OCI-LY1 (cell line): ENCODE results near the gene STON2.

Experiments
- H2AFZ ChIP-seq: fragments of 200-600 bp; sonication (generic), shearing (Covaris generic); 2 replicates; pipeline ENCODE4 v1.6.0; 2014; ENCODE audit warnings: antibody characterized with exemption, mild to moderate bottlenecking, low read length
- H3F3A ChIP-seq: fragments of 200-600 bp; sonication (generic), shearing (Covaris generic); 2 replicates; pipeline ENCODE4 v1.6.0; 2014; ENCODE audit warnings: mild to moderate bottlenecking, antibody characterized with exemption, low read length, moderate library complexity; ENCODE audit not compliant: insufficient read depth
- H3K27ac ChIP-seq: fragments of 200-600 bp; sonication (generic); 2 replicates; pipeline ENCODE4 v1.5.1; 2014; ENCODE audit warnings: low read length, mixed run types, mild to moderate bottlenecking, low read depth; ENCODE audit not compliant: poor library complexity, severe bottlenecking
- H3K27me3 ChIP-seq: fragments of 200-600 bp; sonication (generic); 2 replicates; pipeline ENCODE4 v1.6.0; 2014; ENCODE audit warnings: antibody characterized with exemption, mild to moderate bottlenecking, low read length, moderate library complexity; ENCODE audit not compliant: insufficient read depth
- H3K36me3 ChIP-seq: fragments of 200-600 bp; sonication (generic); 2 replicates; pipeline ENCODE4 v1.6.1; 2014; ENCODE audit warnings: mild to moderate bottlenecking, antibody characterized with exemption, low read length, moderate library complexity, mixed read lengths; ENCODE audit not compliant: insufficient read depth
- H3K4me1 ChIP-seq: fragments of 200-600 bp; sonication (generic); 2 replicates; pipeline ENCODE4 v1.5.1; 2014; ENCODE audit warnings: mild to moderate bottlenecking, low read length, moderate library complexity; ENCODE audit not compliant: insufficient read depth, severe bottlenecking
- H3K4me2 ChIP-seq: fragments of 200-600 bp; sonication (generic), shearing (Covaris generic); 2 replicates; pipeline ENCODE4 v1.6.1; 2014; ENCODE audit warnings: low read length
- H3K4me3 ChIP-seq: fragments of 200-600 bp; sonication (generic); 2 replicates; pipeline ENCODE4 v1.5.1; 2014; ENCODE audit warnings: low read length, low read depth, mild to moderate bottlenecking, mixed read lengths; ENCODE audit not compliant: poor library complexity, severe bottlenecking
- H3K79me2 ChIP-seq: fragments of 200-600 bp; shearing (Covaris generic); 2 replicates; pipeline ENCODE4 v1.6.1; 2016; ENCODE audit warnings: mixed run types, low read length, mixed read lengths; ENCODE audit not compliant: insufficient read depth
- H3K9ac ChIP-seq: fragments of 200-600 bp; sonication (generic), shearing (Covaris generic); 2 replicates; pipeline ENCODE4 v1.6.1; 2014; ENCODE audit warnings: mild to moderate bottlenecking, low read length, mixed read lengths
- H3K9me2 ChIP-seq: fragments of 200-600 bp; sonication (generic), shearing (Covaris generic); 2 replicates; pipeline ENCODE4 v1.6.1; 2014; ENCODE audit warnings: low read depth, mild to moderate bottlenecking, low read length, mixed read lengths
- H3K9me3 ChIP-seq: fragments of 200-600 bp; shearing (Covaris generic); 2 replicates; pipeline ENCODE4 v1.6.1; 2014; ENCODE audit warnings: low read length, mixed read lengths
- H4K20me1 ChIP-seq: fragments of 200-600 bp; sonication (generic), shearing (Covaris generic); 2 replicates; pipeline ENCODE4 v1.6.0; 2016; ENCODE audit warnings: mild to moderate bottlenecking, low read length; ENCODE audit not compliant: insufficient read depth
- CTCF ChIP-seq: fragments of 200-600 bp; sonication (generic), shearing (Covaris generic); IDR thresholded peaks from 2 replicates; pipeline ENCODE4 v1.5.1; 2017; ENCODE audit warnings: mild to moderate bottlenecking, antibody characterized with exemption, low read length, moderate library complexity, mixed read lengths
- EZH2 ChIP-seq: fragments of 200-600 bp; sonication (generic), shearing (Covaris generic); IDR thresholded peaks from 2 replicates; pipeline ENCODE4 v1.8.0; 2017; ENCODE audit warnings: borderline replicate concordance, mixed run types, mild to moderate bottlenecking, antibody characterized with exemption, low read length, moderate library complexity, mixed read lengths

Gene STON2

GRCh38 chr14:81219759-81220579, 180.2 kb downstream of the STON2 start:
- H3K9me2 ChIP-seq = no peaks in the 10 kb centered on the region
- no peaks in the 10 kb centered on the region for H4K20me1 ChIP-seq
- H3K27ac ChIP-seq = peak overlapping the region; percentile 99
- H3F3A ChIP-seq = no peaks in the 10 kb centered on the region
- no peak overlapping the region for H2AFZ ChIP-seq
- H3K36me3 ChIP-seq = peaks cover 20% of the 10 kb centered on the region
- peaks cover 21% of the 10 kb centered on the region for H3K79me2 ChIP-seq
- peak overlapping the region; percentile 86 for H3K4me2 ChIP-seq
- H3K4me1 ChIP-seq = peaks cover 30% of the 10 kb centered on the region
- peak overlapping the region; percentile 97 for H3K4me3 ChIP-seq
- no peaks in the 10 kb centered on the region for H3K9me3 ChIP-seq
- TF ChIP-seq EZH2 = no peak
- TF ChIP-seq CTCF = no peak
- H3K27me3 ChIP-seq = no peaks in the 10 kb centered on the region
- H3K9ac ChIP-seq = peak overlapping the region; percentile 100

DNA sequence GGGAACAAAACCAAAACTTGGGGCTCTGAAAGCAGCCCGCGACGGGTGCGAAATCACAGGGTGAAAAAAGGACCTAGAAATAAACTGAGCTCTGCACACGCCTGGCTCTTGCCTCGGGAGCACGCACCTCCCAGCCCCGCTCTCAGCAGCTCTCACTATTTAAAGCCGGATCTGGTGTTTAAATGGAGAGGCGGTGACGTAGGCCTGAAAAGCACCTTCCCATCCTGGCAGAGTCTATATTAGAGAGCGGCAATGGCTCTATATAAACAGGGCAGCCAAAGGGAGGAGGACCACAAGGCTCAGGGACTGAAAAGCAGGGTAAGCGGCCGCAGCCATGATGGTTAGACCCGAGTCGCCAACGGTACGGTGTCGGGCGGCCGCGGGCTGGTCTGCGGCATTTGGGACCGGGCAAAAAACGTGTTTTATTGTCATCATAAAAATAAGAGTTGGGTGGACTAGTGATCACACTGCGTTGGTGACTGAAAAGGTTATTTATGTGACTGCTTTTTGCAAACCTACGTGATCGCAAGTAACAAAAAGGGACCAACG, 180.8 kb downstream of the STON2 start:
- TF ChIP-seq CTCF = no peak
- no peak for TF ChIP-seq EZH2
- Histone ChIP-seq H2AFZ (no peak overlapping the region), H3F3A (no peaks in the 10 kb centered on the region), H3K4me2 (peak overlapping the region; percentile 86), H3K9me2 (no peaks in the 10 kb centered on the region), H4K20me1 (no peaks in the 10 kb centered on the region), H3K36me3 (peaks cover 23% of the 10 kb centered on the region), H3K79me2 (peaks cover 22% of the 10 kb centered on the region), H3K27ac (peak overlapping the region; percentile 99), H3K9ac (peak overlapping the region; percentile 100), H3K9me3 (no peaks in the 10 kb centered on the region), H3K4me1 (peaks cover 30% of the 10 kb centered on the region), H3K4me3 (peak overlapping the region; percentile 97), H3K27me3 (no peaks in the 10 kb centered on the region)

DNA sequence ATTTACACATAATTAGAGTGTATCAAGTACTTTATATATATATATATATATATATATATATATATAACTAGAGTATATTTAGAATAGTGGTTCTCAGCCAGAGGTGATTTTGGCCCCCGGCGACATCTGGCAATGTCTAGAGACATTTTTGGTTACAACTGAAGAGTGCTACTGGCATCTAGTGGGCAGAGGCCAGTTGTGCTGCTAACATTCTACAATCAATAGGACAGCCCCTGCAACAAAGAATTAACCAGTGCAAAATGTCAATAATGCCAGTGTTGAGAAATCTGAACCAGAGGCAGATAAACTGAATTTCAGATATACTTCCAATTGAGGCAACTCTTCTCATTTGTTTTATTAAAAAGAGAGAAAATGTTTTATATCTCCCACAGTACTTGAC, 188.3 kb downstream of the STON2 start:
- no peaks in the 10 kb centered on the region for H3F3A ChIP-seq
- no peaks in the 10 kb centered on the region for H3K27me3 ChIP-seq

More for the DNA sequence above, 188.3 kb downstream of the STON2 start:
- H3K4me1 ChIP-seq = peaks cover 12% of the 10 kb centered on the region
- peak; percentile 47 for TF ChIP-seq CTCF
- TF ChIP-seq EZH2 = no peak
- H2AFZ ChIP-seq = no peak overlapping the region
- H3K9me2 ChIP-seq = no peaks in the 10 kb centered on the region
- peaks cover 73% of the 10 kb centered on the region for H3K36me3 ChIP-seq
- H3K9me3 ChIP-seq = no peaks in the 10 kb centered on the region
- H3K4me3 ChIP-seq = no peak overlapping the region
- peaks cover 3% of the 10 kb centered on the region; the same call in 1 of the 2 replicates for H3K79me2 ChIP-seq
- H4K20me1 ChIP-seq = no peaks in the 10 kb centered on the region
- no peak overlapping the region for H3K9ac ChIP-seq
- no peak overlapping the region for H3K27ac ChIP-seq
- H3K4me2 ChIP-seq = no peak overlapping the region
